SJCRH30 (cell line): ENCODE results near the gene SCAMP1. TPM values are rescaled to one million over a fixed set of nuclear protein-coding genes. Genes with fewer than 3 reads are reported as not detected.

Experiments
- DNase-seq, 2 experiments: peaks; one replicate each; pipeline ENCODE4 v3.0.0-alpha.2; 2015 to 2020
- H3K27ac ChIP-seq: fragments of 250-450 bp; sonication (Bioruptor Pico); 2 replicates; pipeline ENCODE4 v1.5.1; 2020; ENCODE audit warnings: mild to moderate bottlenecking, moderate library complexity
- H3K27me3 ChIP-seq: fragments of 250-450 bp; sonication (Bioruptor Pico); 2 replicates; pipeline ENCODE4 v1.5.1; 2020; ENCODE audit warnings: mild to moderate bottlenecking, moderate library complexity
- H3K36me3 ChIP-seq: fragments of 250-450 bp; sonication (Bioruptor Pico); 2 replicates; pipeline ENCODE4 v1.5.1; 2020; ENCODE audit warnings: mild to moderate bottlenecking, moderate library complexity
- H3K4me1 ChIP-seq: fragments of 250-450 bp; sonication (Bioruptor Pico); 2 replicates; pipeline ENCODE4 v1.5.1; 2020; ENCODE audit warnings: mild to moderate bottlenecking, moderate library complexity
- H3K4me3 ChIP-seq: fragments of 250-450 bp; sonication (Bioruptor Pico); 2 replicates; pipeline ENCODE4 v1.5.1; 2020; ENCODE audit warnings: mild to moderate bottlenecking, moderate library complexity
- H3K9me3 ChIP-seq: fragments of 250-450 bp; sonication (Bioruptor Pico); replicated peaks from 2 replicates; pipeline ENCODE4 v1.5.1; 2020; ENCODE audit warnings: mild to moderate bottlenecking, moderate library complexity
- total RNA-seq: library from RNA; depleted of rRNA; stranded (reverse); fragments of >200 nt; shearing (Covaris generic); gene quantifications from 2 replicates; pipeline ENCODE4 v1.2.3, GENCODE V29; 2014

SCAMP1 gene
- total RNA-seq, 1 experiment from 2014 or later = 54.4 TPM

GRCh38 chr5:78486218-78486617, 125.8 kb downstream of the SCAMP1 start:
- no peaks in the 10 kb centered on the region for H3K27me3 ChIP-seq
- DNase-seq = no peak
- H3K36me3 ChIP-seq = peaks cover 31% of the 10 kb centered on the region
- no peaks in the 10 kb centered on the region for H3K4me1 ChIP-seq
- H3K9me3 ChIP-seq = no peaks in the 10 kb centered on the region
- H3K4me3 ChIP-seq = no peak overlapping the region
- H3K27ac ChIP-seq = no peak overlapping the region

- Histone ChIP-seq H3K27ac (no peak overlapping the region), H3K4me3 (no peak overlapping the region), H3K9me3 (no peaks in the 10 kb centered on the region)
These were observed 127.4 kb downstream of the SCAMP1 start for GRCh38 chr5:78487846-78488245.

GRCh38 chr5:78490709-78491485, 130.5 kb downstream of the SCAMP1 start:
- no peak for DNase-seq
- H3K9me3 ChIP-seq = no peaks in the 10 kb centered on the region
- H3K4me1 ChIP-seq = no peaks in the 10 kb centered on the region
- H3K27ac ChIP-seq = no peak overlapping the region
- H3K27me3 ChIP-seq = no peaks in the 10 kb centered on the region
- peaks cover 33% of the 10 kb centered on the region for H3K36me3 ChIP-seq
- H3K4me3 ChIP-seq = no peak overlapping the region

More at GRCh38 chr5:78487846-78488245, 127.4 kb downstream of the SCAMP1 start:
- DNase-seq = no peak
- Histone ChIP-seq H3K36me3 (peaks cover 31% of the 10 kb centered on the region), H3K27me3 (no peaks in the 10 kb centered on the region), H3K4me1 (no peaks in the 10 kb centered on the region)

GRCh38 chr5:78492224-78492623, 131.8 kb downstream of the SCAMP1 start:
- Histone ChIP-seq H3K36me3 (peaks cover 32% of the 10 kb centered on the region), H3K27ac (no peak overlapping the region), H3K4me1 (no peaks in the 10 kb centered on the region; the same call in 1 of the 2 replicates), H3K9me3 (no peaks in the 10 kb centered on the region), H3K4me3 (no peak overlapping the region), H3K27me3 (no peaks in the 10 kb centered on the region)
- DNase-seq = no peak

GRCh38 chr5:78492650-78493049, 132.2 kb downstream of the SCAMP1 start:
- Histone ChIP-seq H3K4me1 (peaks cover 4% of the 10 kb centered on the region), H3K27me3 (no peaks in the 10 kb centered on the region), H3K9me3 (no peaks in the 10 kb centered on the region), H3K36me3 (peaks cover 28% of the 10 kb centered on the region), H3K27ac (no peak overlapping the region), H3K4me3 (no peak overlapping the region)
- no peak for DNase-seq

- Histone ChIP-seq H3K36me3 (peaks cover 9% of the 10 kb centered on the region), H3K27ac (no peak overlapping the region), H3K4me1 (peaks cover 14% of the 10 kb centered on the region), H3K27me3 (no peaks in the 10 kb centered on the region), H3K9me3 (no peaks in the 10 kb centered on the region), H3K4me3 (no peak overlapping the region)
- no peak for DNase-seq
These were observed 135.4 kb downstream of the SCAMP1 start for GRCh38 chr5:78495800-78496199.

GRCh38 chr5:78496373-78496772, 136.0 kb downstream of the SCAMP1 start:
- no peak for DNase-seq

GRCh38 chr5:78497573-78498533, 137.4 kb downstream of the SCAMP1 start:
- Histone ChIP-seq H3K36me3 (peaks cover 8% of the 10 kb centered on the region), H3K4me3 (no peak overlapping the region), H3K4me1 (peaks cover 14% of the 10 kb centered on the region), H3K27ac (no peak overlapping the region), H3K27me3 (no peaks in the 10 kb centered on the region), H3K9me3 (no peaks in the 10 kb centered on the region)
- peak in 1 of 2 experiments; percentile 33 for DNase-seq

More at GRCh38 chr5:78496373-78496772, 136.0 kb downstream of the SCAMP1 start:
- Histone ChIP-seq H3K4me3 (no peak overlapping the region), H3K4me1 (peaks cover 14% of the 10 kb centered on the region), H3K27ac (no peak overlapping the region), H3K36me3 (peaks cover 8% of the 10 kb centered on the region), H3K27me3 (no peaks in the 10 kb centered on the region), H3K9me3 (no peaks in the 10 kb centered on the region)

GRCh38 chr5:78499485-78499884, 139.1 kb downstream of the SCAMP1 start:
- H3K4me3 ChIP-seq = no peak overlapping the region
- DNase-seq = no peak
- H3K9me3 ChIP-seq = no peaks in the 10 kb centered on the region
- H3K36me3 ChIP-seq = no peaks in the 10 kb centered on the region; the same call in 1 of the 2 replicates
- no peak overlapping the region for H3K27ac ChIP-seq
- no peaks in the 10 kb centered on the region for H3K27me3 ChIP-seq
- H3K4me1 ChIP-seq = peaks cover 20% of the 10 kb centered on the region

GRCh38 chr5:78500028-78500427, 139.6 kb downstream of the SCAMP1 start:
- Histone ChIP-seq H3K27ac (no peak overlapping the region), H3K4me3 (no peak overlapping the region), H3K27me3 (no peaks in the 10 kb centered on the region), H3K4me1 (peaks cover 24% of the 10 kb centered on the region), H3K36me3 (no peaks in the 10 kb centered on the region; the same call in 1 of the 2 replicates), H3K9me3 (no peaks in the 10 kb centered on the region)
- DNase-seq = no peak

- H3K36me3 ChIP-seq = no peaks in the 10 kb centered on the region; the same call in 1 of the 2 replicates
- H3K4me1 ChIP-seq = peaks cover 32% of the 10 kb centered on the region
- H3K27ac ChIP-seq = no peak overlapping the region
- H3K27me3 ChIP-seq = no peaks in the 10 kb centered on the region
- no peak overlapping the region for H3K4me3 ChIP-seq
- DNase-seq = no peak
- H3K9me3 ChIP-seq = no peaks in the 10 kb centered on the region
These were observed 140.5 kb downstream of the SCAMP1 start for GRCh38 chr5:78500871-78501270.

GRCh38 chr5:78501411-78502352, 141.3 kb downstream of the SCAMP1 start:
- peaks cover 37% of the 10 kb centered on the region for H3K4me1 ChIP-seq
- no peak overlapping the region for H3K27ac ChIP-seq
- DNase-seq = no peak

GRCh38 chr5:78503958-78504653, 143.7 kb downstream of the SCAMP1 start:
- Histone ChIP-seq H3K27ac (peak overlapping the region; percentile 50), H3K27me3 (no peaks in the 10 kb centered on the region), H3K4me3 (no peak overlapping the region), H3K36me3 (no peaks in the 10 kb centered on the region), H3K4me1 (peaks cover 41% of the 10 kb centered on the region), H3K9me3 (no peaks in the 10 kb centered on the region)
- DNase-seq = no peak

More at GRCh38 chr5:78501411-78502352, 141.3 kb downstream of the SCAMP1 start:
- Histone ChIP-seq H3K27me3 (no peaks in the 10 kb centered on the region), H3K4me3 (no peak overlapping the region), H3K9me3 (no peaks in the 10 kb centered on the region), H3K36me3 (no peaks in the 10 kb centered on the region; the same call in 1 of the 2 replicates)
